ENCODE results near the gene H19.

The H19 gene

GRCh38 chr11:1982873-1983600 lies 14.6 kb downstream of the H19 start:
- DNase-seq (ENCODE audit: low read depth): no peak

GRCh38 chr11:1979607-1980006 lies 18.0 kb downstream of the H19 start:
- no peak for DNase-seq (ENCODE audit: low read depth)

- DNase-seq (ENCODE audit: low read depth): no peak
These were observed 18.7 kb downstream of the H19 start for GRCh38 chr11:1978720-1979473.

- no peak for DNase-seq (ENCODE audit: low read depth)
These were observed 22.5 kb downstream of the H19 start for GRCh38 chr11:1975185-1975584.

DNA sequence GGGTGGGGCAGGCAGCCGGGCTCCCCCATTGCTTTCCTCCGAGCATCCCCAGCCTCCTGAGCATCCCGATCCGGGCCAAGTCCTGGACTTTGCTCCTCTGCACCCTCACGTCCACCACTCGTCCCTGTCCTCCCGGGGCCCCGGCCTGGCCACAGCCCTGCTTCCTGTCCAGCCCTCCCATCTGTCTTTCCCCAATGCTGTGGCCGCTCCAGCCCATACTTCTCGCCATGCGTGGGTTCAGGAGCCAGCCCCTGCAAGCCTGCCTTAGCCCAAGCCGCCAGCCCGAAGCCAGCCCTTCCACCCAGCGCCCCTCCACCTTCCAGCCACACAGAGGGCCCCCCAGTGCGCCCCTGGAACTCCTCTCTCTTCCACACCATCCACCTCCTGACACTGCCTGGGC lies 26.7 kb downstream of the H19 start:
- no peak for DNase-seq (ENCODE audit: low read depth)

- no peak for DNase-seq (ENCODE audit: low read depth)
These were observed 27.9 kb downstream of the H19 start for GRCh38 chr11:1969776-1970175.

DNA sequence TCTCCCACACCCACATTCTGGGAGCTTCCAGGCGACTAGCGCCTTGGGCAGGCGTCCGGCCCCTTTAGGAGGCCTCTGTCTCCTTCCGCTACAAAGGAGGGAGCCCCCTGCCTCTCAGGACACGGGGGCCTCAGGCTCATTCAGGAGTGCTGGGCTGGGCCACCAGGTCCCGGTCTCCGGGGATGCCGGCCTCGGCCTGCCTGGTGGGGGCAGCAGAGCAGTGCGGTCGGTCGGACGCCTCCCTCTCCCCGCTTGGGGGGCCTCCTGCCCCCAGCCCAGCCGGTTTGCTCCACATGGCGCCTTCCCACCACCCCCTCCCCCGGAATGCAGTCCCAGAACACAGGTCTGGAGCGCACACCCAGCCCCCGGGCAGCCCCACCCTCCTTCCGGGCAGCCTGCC lies 28.6 kb downstream of the H19 start:
- DNase-seq (ENCODE audit: low read depth): no peak

DNA sequence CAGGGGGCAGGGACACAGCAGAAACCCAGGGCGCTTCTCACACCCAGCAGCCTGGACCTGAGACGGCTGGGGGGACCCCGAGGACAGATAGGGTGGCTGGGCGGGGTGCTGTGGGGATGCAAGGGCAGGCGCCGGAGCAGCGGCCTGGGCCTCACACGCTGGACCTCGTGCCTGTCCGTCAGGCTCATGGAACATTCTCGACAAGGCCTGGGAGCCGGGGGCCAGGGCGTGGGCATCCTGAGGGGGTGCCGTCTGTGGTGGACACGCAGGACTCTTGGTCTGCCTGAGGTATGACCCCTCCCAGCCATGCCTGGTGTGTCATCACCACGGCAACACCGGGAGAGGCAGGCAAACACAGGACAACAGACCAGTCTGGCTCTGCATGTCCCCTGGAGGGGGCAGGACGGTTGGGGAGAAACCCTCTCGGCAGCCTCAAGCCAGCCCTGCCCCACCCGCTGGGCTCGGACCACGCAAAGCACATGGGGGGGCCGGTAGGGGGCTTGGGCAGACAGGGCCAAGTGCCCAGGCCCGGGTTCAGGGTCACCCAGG lies 29.1 kb downstream of the H19 start:
- DNase-seq (ENCODE audit: low read depth): no peak

DNA sequence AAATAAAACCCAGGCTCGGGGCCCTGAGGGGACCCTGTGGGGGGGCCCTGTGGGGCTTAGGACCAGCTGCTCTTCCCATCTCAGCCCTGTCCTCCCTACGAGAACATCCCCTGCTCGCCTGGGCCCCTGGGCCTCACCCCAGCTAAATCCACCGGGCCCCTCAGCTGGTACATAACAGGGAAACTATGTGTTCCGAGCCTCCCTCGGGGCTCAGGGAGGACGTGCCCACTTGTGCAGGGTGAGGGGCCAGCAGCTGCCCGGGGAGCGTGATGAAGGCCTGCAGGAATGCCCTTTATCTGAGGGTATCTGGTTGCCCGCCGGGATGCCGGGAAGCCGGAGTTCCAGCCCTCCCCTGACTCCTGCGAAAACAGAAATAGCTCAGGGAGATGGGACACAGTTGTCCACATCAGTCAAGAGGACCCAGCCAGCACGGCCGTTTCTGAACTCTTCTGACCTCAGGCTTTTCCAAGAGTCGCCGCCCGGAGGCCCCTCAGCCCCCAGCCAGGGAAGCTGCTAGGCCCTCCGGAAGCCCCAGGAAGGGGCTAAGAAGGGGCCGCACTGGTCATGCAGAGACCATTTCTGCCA lies 29.9 kb downstream of the H19 start:
- DNase-seq (ENCODE audit: low read depth): no peak

- no peak for DNase-seq (ENCODE audit: low read depth)
These were observed 31.1 kb downstream of the H19 start for GRCh38 chr11:1966531-1966930.

- no peak for DNase-seq (ENCODE audit: low read depth)
These were observed 32.7 kb downstream of the H19 start for GRCh38 chr11:1964955-1965354.

GRCh38 chr11:1964348-1964747 lies 33.3 kb downstream of the H19 start:
- no peak for DNase-seq (ENCODE audit: low read depth)

DNA sequence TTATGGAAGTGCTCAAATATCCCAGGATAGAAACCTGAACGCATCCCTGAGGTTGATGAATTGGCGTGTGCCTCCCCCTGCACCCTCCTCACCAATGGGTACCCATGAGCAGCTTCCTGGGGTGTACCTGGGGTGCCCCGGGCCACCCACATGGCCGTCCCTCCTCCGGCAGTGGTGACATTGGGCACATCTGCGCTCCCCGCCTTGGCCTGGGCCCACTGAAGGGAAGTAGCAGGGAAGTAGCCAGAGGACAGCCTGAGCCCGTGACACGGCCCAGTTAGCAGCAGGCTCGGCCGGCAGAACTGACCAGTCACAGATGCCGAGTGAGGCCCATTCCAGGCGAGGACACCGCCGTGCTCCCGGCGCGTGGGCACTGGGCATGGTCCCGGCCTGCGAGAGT lies 33.8 kb downstream of the H19 start:
- DNase-seq (ENCODE audit: low read depth): no peak

- DNase-seq (ENCODE audit: low read depth): no peak
These were observed 37.9 kb downstream of the H19 start for GRCh38 chr11:1959786-1960185.

DNA sequence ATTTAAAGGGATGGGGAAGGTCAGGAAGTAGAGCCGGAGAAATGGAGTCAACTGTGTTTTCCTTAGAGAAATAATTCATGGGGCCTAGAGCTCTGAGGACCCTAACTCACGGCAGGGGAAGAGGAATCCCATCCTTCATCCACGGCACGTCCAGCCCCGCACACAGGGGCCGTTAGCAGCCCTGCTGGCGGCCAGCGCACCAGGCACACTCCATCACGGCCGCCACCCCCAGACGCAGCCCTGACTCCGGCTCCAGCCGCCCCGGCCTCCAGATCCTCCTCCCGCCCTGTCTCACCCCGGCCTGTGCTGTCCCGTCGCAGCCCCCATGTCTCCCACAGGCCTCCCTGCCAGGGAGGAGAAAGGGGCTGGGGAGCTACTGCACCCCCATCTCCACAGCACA lies 39.3 kb downstream of the H19 start:
- DNase-seq (ENCODE audit: low read depth): no peak

DNA sequence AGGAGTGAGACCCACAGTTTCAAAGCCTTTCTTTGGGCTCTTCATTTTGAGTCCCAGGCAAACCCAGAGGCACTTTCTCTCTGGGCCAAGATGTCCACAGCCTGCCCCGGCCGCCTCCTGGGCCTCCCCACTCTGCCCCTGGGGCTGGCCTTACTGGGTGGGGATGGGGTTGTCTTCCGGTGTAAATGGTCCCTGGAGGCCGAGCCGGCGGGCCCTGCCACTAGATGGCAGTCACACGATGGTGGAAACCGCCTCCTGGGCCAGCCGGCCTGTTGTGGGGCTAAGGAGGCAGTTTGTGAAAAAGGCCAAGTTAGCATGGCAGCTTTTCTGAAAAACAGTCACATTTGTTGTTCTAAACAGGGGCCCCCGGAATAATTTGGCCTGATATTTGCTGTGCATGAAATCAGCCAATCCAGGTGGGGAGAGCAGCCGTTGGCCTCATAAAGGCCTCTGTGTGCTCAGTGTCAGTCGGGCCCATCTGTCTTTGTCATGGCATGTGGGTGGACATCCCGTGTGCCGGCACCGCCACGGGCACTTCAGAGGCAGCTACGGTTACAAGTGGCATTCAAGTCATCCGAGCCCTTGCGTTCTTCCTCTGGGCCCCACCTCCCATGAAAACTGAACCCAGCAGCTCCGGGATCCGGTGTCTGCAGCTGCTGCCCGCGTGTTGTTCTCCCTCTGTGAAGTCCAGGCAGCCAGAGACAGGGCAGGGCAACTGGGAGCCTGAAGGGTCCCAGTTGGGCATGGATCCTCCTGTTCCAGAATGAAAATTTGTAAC lies 44.0 kb downstream of the H19 start:
- DNase-seq (ENCODE audit: low read depth): no peak

DNA sequence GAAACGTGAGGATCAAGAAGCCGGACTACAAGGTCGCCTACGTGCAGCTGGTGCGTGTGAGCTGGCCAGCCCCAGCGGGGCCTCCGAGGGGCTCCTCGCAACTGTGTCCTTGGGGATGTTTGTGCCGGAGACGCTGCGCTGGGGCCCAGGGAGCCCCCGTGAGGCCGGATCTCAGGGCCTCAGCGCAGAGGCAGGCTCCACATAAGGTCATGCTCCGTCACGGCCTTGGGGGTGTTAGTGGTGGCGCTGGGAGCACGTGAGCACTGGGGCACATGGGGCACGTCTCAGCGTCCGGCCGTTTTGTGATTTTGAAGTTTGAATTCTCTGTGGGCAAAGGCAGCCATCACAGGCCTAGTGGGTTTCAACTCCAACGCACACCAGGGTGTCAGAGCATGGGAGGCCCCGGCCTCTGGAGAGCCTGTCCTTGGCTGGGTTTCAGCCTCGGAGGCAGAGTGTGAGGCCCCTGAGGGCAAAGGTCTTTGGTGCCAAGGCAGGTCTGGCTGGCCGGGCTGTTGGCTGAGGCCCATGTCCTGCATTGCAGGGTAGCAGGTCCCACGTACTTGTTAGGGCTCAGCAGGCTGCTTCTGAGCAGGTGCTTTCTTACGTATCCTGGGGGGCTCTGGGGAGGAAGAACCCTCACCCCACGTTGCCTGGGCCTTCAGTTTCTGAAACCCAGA lies 44.7 kb downstream of the H19 start:
- DNase-seq (ENCODE audit: low read depth): no peak

DNA sequence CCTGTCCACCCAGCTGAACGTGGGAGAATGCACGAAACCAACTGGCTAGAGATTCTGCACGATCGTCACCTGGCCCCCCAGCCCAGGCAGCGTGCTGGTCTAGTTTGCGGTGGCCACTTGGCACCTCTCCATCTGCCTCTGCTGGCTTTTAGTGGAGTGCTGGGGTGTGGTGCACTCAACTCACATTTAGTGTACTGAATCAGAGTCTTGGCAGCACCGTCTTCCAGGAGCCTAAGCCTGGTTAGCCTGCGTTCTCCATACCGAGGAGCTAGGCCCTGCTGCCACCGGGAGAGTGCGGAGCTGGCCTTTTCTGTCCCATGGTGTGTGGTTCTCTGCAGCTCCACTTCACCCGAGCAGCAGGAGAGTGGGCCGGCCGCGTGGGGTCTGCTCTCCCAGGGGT lies 47.7 kb downstream of the H19 start:
- no peak for DNase-seq (ENCODE audit: low read depth)

DNA sequence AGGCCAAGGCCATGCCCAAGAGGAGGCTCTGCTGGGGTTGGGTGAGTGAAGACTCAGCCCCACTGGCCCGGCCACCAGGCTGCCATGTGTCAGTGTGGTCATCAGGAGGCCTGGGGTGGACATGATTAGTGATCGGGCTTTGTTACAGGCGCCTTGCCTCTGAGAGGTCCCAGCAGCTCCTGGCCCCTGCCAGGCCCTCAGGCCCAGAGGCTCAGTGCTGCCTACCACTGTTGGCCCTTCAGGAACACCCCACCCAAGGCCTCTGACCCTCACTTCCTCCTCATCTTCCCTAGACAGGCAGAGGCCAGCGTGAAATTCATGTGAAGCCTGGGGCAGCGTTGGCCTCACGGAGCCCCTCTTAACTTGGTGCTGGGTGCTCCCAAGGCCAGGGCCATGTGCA lies 48.3 kb downstream of the H19 start:
- no peak for DNase-seq (ENCODE audit: low read depth)

DNA sequence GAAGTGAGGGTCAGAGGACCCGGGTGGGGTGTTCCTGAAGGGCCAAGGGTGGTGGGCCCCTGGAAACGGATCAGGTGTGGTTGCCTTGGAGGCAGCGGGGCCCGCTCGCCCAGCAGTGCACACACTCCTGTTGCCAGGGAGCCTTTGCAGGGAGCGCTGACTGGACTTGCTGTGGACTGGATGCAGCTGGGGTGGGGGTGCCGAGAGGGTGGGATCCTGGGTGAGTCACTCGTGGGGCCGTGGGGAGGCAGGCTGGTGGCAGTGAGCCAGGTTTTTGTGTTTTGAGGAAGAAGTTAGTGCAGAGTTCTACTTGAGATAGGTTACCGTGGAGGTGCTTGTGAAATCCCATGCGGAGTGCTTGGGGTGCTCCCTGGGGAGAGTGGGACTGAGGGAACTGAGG lies 49.3 kb downstream of the H19 start:
- no peak for DNase-seq (ENCODE audit: low read depth)

- DNase-seq (ENCODE audit: low read depth): no peak
These were observed 49.9 kb downstream of the H19 start for GRCh38 chr11:1947592-1948237.

Measured in activated T-cell treated with anti-CD3 and anti-CD28 coated beads for 1 hour (primary cell).